IPS DF 6.9 (cell line): ENCODE results near the gene HEATR1.

Experiments used
- DNase-seq: peaks from one replicate; pipeline ENCODE4 v3.0.0-alpha.2; 2013; ENCODE audit warnings: low read depth, low spot score
- H3K27ac ChIP-seq: one replicate; pipeline ENCODE4 v1.5.1; 2013; ENCODE audit warnings: low read length, control low read depth
- H3K27me3 ChIP-seq: 2 replicates; pipeline ENCODE4 v1.6.1; 2013; ENCODE audit warnings: mild to moderate bottlenecking, low read length; ENCODE audit not compliant: control insufficient read depth, insufficient read depth
- H3K36me3 ChIP-seq: 2 replicates; pipeline ENCODE4 v1.6.1; 2013; ENCODE audit warnings: low read length; ENCODE audit not compliant: control insufficient read depth, insufficient read depth
- H3K4me1 ChIP-seq: 2 replicates; pipeline ENCODE4 v1.6.1; 2013; ENCODE audit warnings: low read length; ENCODE audit not compliant: control insufficient read depth, insufficient read depth
- H3K4me3 ChIP-seq: 2 replicates; pipeline ENCODE4 v1.5.1; 2013; ENCODE audit warnings: mild to moderate bottlenecking, low read length
- H3K9me3 ChIP-seq: 2 replicates; pipeline ENCODE4 v1.6.1; 2013; ENCODE audit warnings: low read length, inconsistent platforms; ENCODE audit not compliant: control insufficient read depth, insufficient read depth
- WGBS: extraction: QIAGEN DNeasy Blood & Tissue Kit; methylation state at CpG from one replicate; pipeline ENCODE4 v1.1.7; 2013; ENCODE audit warnings: mixed read lengths, missing lambda C conversion rate; ENCODE audit not compliant: insufficient read length, insufficient coverage; 5-methylcytosine and 5-hydroxymethylcytosine counted together

The HEATR1 gene

GRCh38 chr1:236558846-236559245 is 45.5 kb downstream of the HEATR1 start:
- H3K27ac ChIP-seq: no peak overlapping the region
- peaks cover 25% of the 10 kb centered on the region for H3K36me3 ChIP-seq
- no CpG with 5 or more reads among the region's 3 CpGs for WGBS
- no peak for DNase-seq
- no peaks in the 10 kb centered on the region for H3K4me1 ChIP-seq
- no peaks in the 10 kb centered on the region for H3K9me3 ChIP-seq
- H3K27me3 ChIP-seq: no peaks in the 10 kb centered on the region
- no peak overlapping the region for H3K4me3 ChIP-seq

- Histone ChIP-seq H3K27ac (no peak overlapping the region), H3K9me3 (no peaks in the 10 kb centered on the region), H3K4me3 (no peak overlapping the region), H3K27me3 (no peaks in the 10 kb centered on the region), H3K4me1 (no peaks in the 10 kb centered on the region), H3K36me3 (peaks cover 30% of the 10 kb centered on the region)
- WGBS: no CpG with 5 or more reads among the region's 9 CpGs
- no peak for DNase-seq
Measured at GRCh38 chr1:236558081-236558480, 46.2 kb downstream of the HEATR1 start.

GRCh38 chr1:236556606-236557005 is 47.7 kb downstream of the HEATR1 start:
- WGBS: no CpG with 5 or more reads among the region's 7 CpGs
- no peaks in the 10 kb centered on the region for H3K4me1 ChIP-seq
- no peak overlapping the region for H3K4me3 ChIP-seq
- no peaks in the 10 kb centered on the region for H3K27me3 ChIP-seq
- H3K27ac ChIP-seq: no peak overlapping the region
- H3K9me3 ChIP-seq: no peaks in the 10 kb centered on the region
- peaks cover 38% of the 10 kb centered on the region for H3K36me3 ChIP-seq
- DNase-seq: no peak

- H3K27me3 ChIP-seq: no peaks in the 10 kb centered on the region
- no peaks in the 10 kb centered on the region for H3K9me3 ChIP-seq
- no peaks in the 10 kb centered on the region for H3K4me1 ChIP-seq
- WGBS: no CpG with 5 or more reads among the region's 8 CpGs
- H3K4me3 ChIP-seq: no peak overlapping the region
- peaks cover 41% of the 10 kb centered on the region for H3K36me3 ChIP-seq
- no peak for DNase-seq
- H3K27ac ChIP-seq: no peak overlapping the region
Measured at GRCh38 chr1:236553370-236553769, 50.9 kb downstream of the HEATR1 start.

GRCh38 chr1:236552901-236553300 is 51.4 kb downstream of the HEATR1 start:
- WGBS: no CpG with 5 or more reads among the region's 1 CpG
- Histone ChIP-seq H3K4me3 (no peak overlapping the region), H3K4me1 (no peaks in the 10 kb centered on the region), H3K36me3 (peaks cover 37% of the 10 kb centered on the region), H3K27ac (no peak overlapping the region), H3K27me3 (no peaks in the 10 kb centered on the region), H3K9me3 (no peaks in the 10 kb centered on the region)
- DNase-seq: no peak

GRCh38 chr1:236552096-236552495 is 52.2 kb downstream of the HEATR1 start:
- H3K4me1 ChIP-seq: no peaks in the 10 kb centered on the region
- no peak overlapping the region for H3K4me3 ChIP-seq
- no peaks in the 10 kb centered on the region for H3K9me3 ChIP-seq
- no peaks in the 10 kb centered on the region for H3K27me3 ChIP-seq
- DNase-seq: no peak
- no CpG with 5 or more reads among the region's 6 CpGs for WGBS
- H3K36me3 ChIP-seq: peaks cover 35% of the 10 kb centered on the region
- no peak overlapping the region for H3K27ac ChIP-seq

- Histone ChIP-seq H3K36me3 (peaks cover 34% of the 10 kb centered on the region), H3K27ac (no peak overlapping the region), H3K27me3 (no peaks in the 10 kb centered on the region), H3K4me3 (no peak overlapping the region), H3K9me3 (no peaks in the 10 kb centered on the region), H3K4me1 (no peaks in the 10 kb centered on the region)
- no peak for DNase-seq
- WGBS: no CpG with 5 or more reads among the region's 13 CpGs
Measured at GRCh38 chr1:236550961-236551851, 53.1 kb downstream of the HEATR1 start.

GRCh38 chr1:236548452-236548851 is 55.9 kb downstream of the HEATR1 start:
- Histone ChIP-seq H3K27ac (no peak overlapping the region), H3K36me3 (peaks cover 21% of the 10 kb centered on the region; the same call in 1 of the 2 replicates), H3K9me3 (no peaks in the 10 kb centered on the region), H3K4me3 (no peak overlapping the region), H3K4me1 (no peaks in the 10 kb centered on the region), H3K27me3 (no peaks in the 10 kb centered on the region)
- no peak for DNase-seq
- WGBS: no CpG with 5 or more reads among the region's 6 CpGs

- no CpG with 5 or more reads among the region's 3 CpGs for WGBS
- H3K27ac ChIP-seq: no peak overlapping the region
- no peaks in the 10 kb centered on the region for H3K9me3 ChIP-seq
- peaks cover 10% of the 10 kb centered on the region; the same call in 1 of the 2 replicates for H3K36me3 ChIP-seq
- no peaks in the 10 kb centered on the region for H3K27me3 ChIP-seq
- no peak overlapping the region for H3K4me3 ChIP-seq
- no peak for DNase-seq
- H3K4me1 ChIP-seq: no peaks in the 10 kb centered on the region
Measured at GRCh38 chr1:236545621-236546169, 58.6 kb downstream of the HEATR1 start.

- Histone ChIP-seq H3K4me1 (no peaks in the 10 kb centered on the region), H3K9me3 (no peaks in the 10 kb centered on the region), H3K27ac (no peak overlapping the region), H3K4me3 (no peak overlapping the region), H3K36me3 (peaks cover 6% of the 10 kb centered on the region; the same call in 1 of the 2 replicates), H3K27me3 (no peaks in the 10 kb centered on the region)
- WGBS: no CpG with 5 or more reads among the region's 16 CpGs
- no peak for DNase-seq
Measured at GRCh38 chr1:236543065-236543669, 61.1 kb downstream of the HEATR1 start.
